ENCODE measurements around the gene PARD3B. TPM values are rescaled to one million over a fixed set of nuclear protein-coding genes. Genes with fewer than 3 reads are reported as not detected.

Gene PARD3B
- total and polyA plus RNA-seq, 4 donors = 6.8 to 50.9 (median 22.5) TPM

GRCh38 chr2:204899983-204900382, 354.7 kb downstream of the PARD3B start:
- no peaks in the 10 kb centered on the region for H3K9me3 ChIP-seq (ENCODE audit: control insufficient read depth, low read length)
- 96 to 98% methylated on average over 2 of the region's 2 CpGs for WGBS, 2 donors
- no peak overlapping the region for H3K4me3 ChIP-seq (ENCODE audit: low read length in 2 of 2)
- no peaks in the 10 kb centered on the region for H3K4me1 ChIP-seq (ENCODE audit: control insufficient read depth in 1 of 2, insufficient read depth in 2 of 2, low read length in 2 of 2)
- DNase-seq = no peak
- no peak for ATAC-seq (ENCODE audit: low FRiP score)
- intact Hi-C loops (cut with DNase I) = loop anchor here in 1 of 2 donors (5.0 kb wide), 1 partner anchor 342 kb away; no protein-coding TSS in a partner anchor
- no peaks in the 10 kb centered on the region for H3K36me3 ChIP-seq (ENCODE audit: control insufficient read depth in 1 of 2, insufficient read depth in 2 of 2, low read length in 1 of 2)
- no peaks in the 10 kb centered on the region for H3K27me3 ChIP-seq (ENCODE audit: control insufficient read depth in 1 of 2, insufficient read depth in 2 of 2, low read length in 1 of 2)
- H3K27ac ChIP-seq (ENCODE audit: low read depth in 1 of 2, low read length in 2 of 2) = no peak overlapping the region

- intact Hi-C loops (cut with DNase I) = no loop called here
- no peaks in the 10 kb centered on the region for H3K9me3 ChIP-seq (ENCODE audit: control insufficient read depth, low read length)
- ATAC-seq (ENCODE audit: low FRiP score) (no peak), DNase-seq (no peak)
- H3K27ac ChIP-seq (ENCODE audit: low read depth in 1 of 2, low read length in 2 of 2) = no peak overlapping the region
- no peak overlapping the region for H3K4me3 ChIP-seq (ENCODE audit: low read length in 2 of 2)
- H3K4me1 ChIP-seq (ENCODE audit: control insufficient read depth in 1 of 2, insufficient read depth in 2 of 2, low read length in 2 of 2) = no peaks in the 10 kb centered on the region
- H3K36me3 ChIP-seq (ENCODE audit: control insufficient read depth in 1 of 2, insufficient read depth in 2 of 2, low read length in 1 of 2) = no peaks in the 10 kb centered on the region
- H3K27me3 ChIP-seq (ENCODE audit: control insufficient read depth in 1 of 2, insufficient read depth in 2 of 2, low read length in 1 of 2) = no peaks in the 10 kb centered on the region
- 3 to 6% methylated on average over 2 of the region's 2 CpGs for WGBS, 2 donors
These were observed 355.2 kb downstream of the PARD3B start for GRCh38 chr2:204900487-204900886.

- intact Hi-C loops (cut with DNase I) = no loop called here
- no peaks in the 10 kb centered on the region for H3K36me3 ChIP-seq (ENCODE audit: control insufficient read depth in 1 of 2, insufficient read depth in 2 of 2, low read length in 1 of 2)
- ATAC-seq (ENCODE audit: low FRiP score) (no peak), DNase-seq (peak in 1 of 2 donors; percentile 42)
- H3K4me1 ChIP-seq (ENCODE audit: control insufficient read depth in 1 of 2, insufficient read depth in 2 of 2, low read length in 2 of 2) = no peaks in the 10 kb centered on the region
- no peaks in the 10 kb centered on the region for H3K27me3 ChIP-seq (ENCODE audit: control insufficient read depth in 1 of 2, insufficient read depth in 2 of 2, low read length in 1 of 2)
- no peaks in the 10 kb centered on the region for H3K9me3 ChIP-seq (ENCODE audit: control insufficient read depth, low read length)
- no peak overlapping the region for H3K4me3 ChIP-seq (ENCODE audit: low read length in 2 of 2)
- WGBS, 2 donors = 99 to 100% methylated on average over 1 of the region's 1 CpG
- H3K27ac ChIP-seq (ENCODE audit: low read depth in 1 of 2, low read length in 2 of 2) = no peak overlapping the region
These were observed 355.6 kb downstream of the PARD3B start for GRCh38 chr2:204900910-204901309.

GRCh38 chr2:204901591-204901990, 356.3 kb downstream of the PARD3B start:
- Histone ChIP-seq H3K27ac (ENCODE audit: low read depth in 1 of 2, low read length in 2 of 2) (no peak overlapping the region), H3K36me3 (ENCODE audit: control insufficient read depth in 1 of 2, insufficient read depth in 2 of 2, low read length in 1 of 2) (no peaks in the 10 kb centered on the region), H3K4me3 (ENCODE audit: low read length in 2 of 2) (no peak overlapping the region), H3K4me1 (ENCODE audit: control insufficient read depth in 1 of 2, insufficient read depth in 2 of 2, low read length in 2 of 2) (no peaks in the 10 kb centered on the region), H3K27me3 (ENCODE audit: control insufficient read depth in 1 of 2, insufficient read depth in 2 of 2, low read length in 1 of 2) (no peaks in the 10 kb centered on the region), H3K9me3 (ENCODE audit: control insufficient read depth, low read length) (no peaks in the 10 kb centered on the region)
- no peak for ATAC-seq (ENCODE audit: low FRiP score)
- no peak for DNase-seq
- 44 to 100% methylated on average over 1 of the region's 1 CpG for WGBS, 2 donors
- intact Hi-C loops (cut with DNase I) = no loop called here

GRCh38 chr2:204909791-204910190, 364.5 kb downstream of the PARD3B start:
- Histone ChIP-seq H3K4me3 (ENCODE audit: low read length in 2 of 2) (no peak overlapping the region), H3K27me3 (ENCODE audit: control insufficient read depth in 1 of 2, insufficient read depth in 2 of 2, low read length in 1 of 2) (no peaks in the 10 kb centered on the region), H3K27ac (ENCODE audit: low read depth in 1 of 2, low read length in 2 of 2) (no peak overlapping the region), H3K36me3 (ENCODE audit: control insufficient read depth in 1 of 2, insufficient read depth in 2 of 2, low read length in 1 of 2) (no peaks in the 10 kb centered on the region), H3K9me3 (ENCODE audit: control insufficient read depth, low read length) (no peaks in the 10 kb centered on the region), H3K4me1 (ENCODE audit: control insufficient read depth in 1 of 2, insufficient read depth in 2 of 2, low read length in 2 of 2) (no peaks in the 10 kb centered on the region)
- intact Hi-C loops (cut with DNase I) = no loop called here
- WGBS, 2 donors = 95 to 96% methylated on average over 2 of the region's 2 CpGs
- no peak for ATAC-seq (ENCODE audit: low FRiP score)
- no peak for DNase-seq

GRCh38 chr2:204913312-204913711, 368.0 kb downstream of the PARD3B start:
- 88 to 90% methylated on average over 3 of the region's 3 CpGs for WGBS, 2 donors

GRCh38 chr2:204913854-204914464, 368.7 kb downstream of the PARD3B start:
- Histone ChIP-seq H3K36me3 (ENCODE audit: control insufficient read depth in 1 of 2, insufficient read depth in 2 of 2, low read length in 1 of 2) (no peaks in the 10 kb centered on the region), H3K4me3 (ENCODE audit: low read length in 2 of 2) (no peak overlapping the region), H3K4me1 (ENCODE audit: control insufficient read depth in 1 of 2, insufficient read depth in 2 of 2, low read length in 2 of 2) (no peaks in the 10 kb centered on the region), H3K27me3 (ENCODE audit: control insufficient read depth in 1 of 2, insufficient read depth in 2 of 2, low read length in 1 of 2) (no peaks in the 10 kb centered on the region), H3K9me3 (ENCODE audit: control insufficient read depth, low read length) (no peaks in the 10 kb centered on the region), H3K27ac (ENCODE audit: low read depth in 1 of 2, low read length in 2 of 2) (no peak overlapping the region)
- intact Hi-C loops (cut with DNase I) = no loop called here
- DNase-seq (no peak), ATAC-seq (ENCODE audit: low FRiP score) (no peak)
- WGBS, 2 donors = 89 to 91% methylated on average over 8 of the region's 8 CpGs

More at GRCh38 chr2:204913312-204913711, 368.0 kb downstream of the PARD3B start:
- Histone ChIP-seq H3K27me3 (ENCODE audit: control insufficient read depth in 1 of 2, insufficient read depth in 2 of 2, low read length in 1 of 2) (no peaks in the 10 kb centered on the region), H3K4me1 (ENCODE audit: control insufficient read depth in 1 of 2, insufficient read depth in 2 of 2, low read length in 2 of 2) (no peaks in the 10 kb centered on the region), H3K4me3 (ENCODE audit: low read length in 2 of 2) (no peak overlapping the region), H3K36me3 (ENCODE audit: control insufficient read depth in 1 of 2, insufficient read depth in 2 of 2, low read length in 1 of 2) (no peaks in the 10 kb centered on the region), H3K27ac (ENCODE audit: low read depth in 1 of 2, low read length in 2 of 2) (no peak overlapping the region), H3K9me3 (ENCODE audit: control insufficient read depth, low read length) (no peaks in the 10 kb centered on the region)
- DNase-seq = no peak
- ATAC-seq (ENCODE audit: low FRiP score) = no peak
- intact Hi-C loops (cut with DNase I) = no loop called here

GRCh38 chr2:204914708-204915107, 369.4 kb downstream of the PARD3B start:
- H3K4me1 ChIP-seq (ENCODE audit: control insufficient read depth in 1 of 2, insufficient read depth in 2 of 2, low read length in 2 of 2) = no peaks in the 10 kb centered on the region
- H3K27me3 ChIP-seq (ENCODE audit: control insufficient read depth in 1 of 2, insufficient read depth in 2 of 2, low read length in 1 of 2) = no peaks in the 10 kb centered on the region
- DNase-seq (no peak), ATAC-seq (ENCODE audit: low FRiP score) (no peak)
- no peak overlapping the region for H3K27ac ChIP-seq (ENCODE audit: low read depth in 1 of 2, low read length in 2 of 2)
- 89 to 94% methylated on average over 9 of the region's 9 CpGs for WGBS, 2 donors
- H3K4me3 ChIP-seq (ENCODE audit: low read length in 2 of 2) = no peak overlapping the region
- no peaks in the 10 kb centered on the region for H3K9me3 ChIP-seq (ENCODE audit: control insufficient read depth, low read length)
- intact Hi-C loops (cut with DNase I) = no loop called here
- H3K36me3 ChIP-seq (ENCODE audit: control insufficient read depth in 1 of 2, insufficient read depth in 2 of 2, low read length in 1 of 2) = no peaks in the 10 kb centered on the region

GRCh38 chr2:204917089-204917701, 371.9 kb downstream of the PARD3B start:
- Histone ChIP-seq H3K4me1 (ENCODE audit: control insufficient read depth in 1 of 2, insufficient read depth in 2 of 2, low read length in 2 of 2) (no peaks in the 10 kb centered on the region), H3K27me3 (ENCODE audit: control insufficient read depth in 1 of 2, insufficient read depth in 2 of 2, low read length in 1 of 2) (no peaks in the 10 kb centered on the region), H3K36me3 (ENCODE audit: control insufficient read depth in 1 of 2, insufficient read depth in 2 of 2, low read length in 1 of 2) (no peaks in the 10 kb centered on the region), H3K4me3 (ENCODE audit: low read length in 2 of 2) (no peak overlapping the region), H3K9me3 (ENCODE audit: control insufficient read depth, low read length) (no peaks in the 10 kb centered on the region), H3K27ac (ENCODE audit: low read depth in 1 of 2, low read length in 2 of 2) (no peak overlapping the region)
- 86 to 90% methylated on average over 2 of the region's 2 CpGs for WGBS, 2 donors
- DNase-seq = no peak
- ATAC-seq (ENCODE audit: low FRiP score) = no peak
- intact Hi-C loops (cut with DNase I) = no loop called here

Measured in aorta (tissue), 5 donors.